Measurements from ENCODE around the gene AURKB. TPM values are rescaled to one million over a fixed set of nuclear protein-coding genes. Genes with fewer than 3 reads are reported as not detected.

Gene AURKB
- total and polyA plus RNA-seq, 2 of the 13 experiments (the other 11 are each of a cell fraction or from before 2014, with no cell fraction given) = 29.5 to 75.3 TPM

- TF ChIP-seq, protein P1, sequence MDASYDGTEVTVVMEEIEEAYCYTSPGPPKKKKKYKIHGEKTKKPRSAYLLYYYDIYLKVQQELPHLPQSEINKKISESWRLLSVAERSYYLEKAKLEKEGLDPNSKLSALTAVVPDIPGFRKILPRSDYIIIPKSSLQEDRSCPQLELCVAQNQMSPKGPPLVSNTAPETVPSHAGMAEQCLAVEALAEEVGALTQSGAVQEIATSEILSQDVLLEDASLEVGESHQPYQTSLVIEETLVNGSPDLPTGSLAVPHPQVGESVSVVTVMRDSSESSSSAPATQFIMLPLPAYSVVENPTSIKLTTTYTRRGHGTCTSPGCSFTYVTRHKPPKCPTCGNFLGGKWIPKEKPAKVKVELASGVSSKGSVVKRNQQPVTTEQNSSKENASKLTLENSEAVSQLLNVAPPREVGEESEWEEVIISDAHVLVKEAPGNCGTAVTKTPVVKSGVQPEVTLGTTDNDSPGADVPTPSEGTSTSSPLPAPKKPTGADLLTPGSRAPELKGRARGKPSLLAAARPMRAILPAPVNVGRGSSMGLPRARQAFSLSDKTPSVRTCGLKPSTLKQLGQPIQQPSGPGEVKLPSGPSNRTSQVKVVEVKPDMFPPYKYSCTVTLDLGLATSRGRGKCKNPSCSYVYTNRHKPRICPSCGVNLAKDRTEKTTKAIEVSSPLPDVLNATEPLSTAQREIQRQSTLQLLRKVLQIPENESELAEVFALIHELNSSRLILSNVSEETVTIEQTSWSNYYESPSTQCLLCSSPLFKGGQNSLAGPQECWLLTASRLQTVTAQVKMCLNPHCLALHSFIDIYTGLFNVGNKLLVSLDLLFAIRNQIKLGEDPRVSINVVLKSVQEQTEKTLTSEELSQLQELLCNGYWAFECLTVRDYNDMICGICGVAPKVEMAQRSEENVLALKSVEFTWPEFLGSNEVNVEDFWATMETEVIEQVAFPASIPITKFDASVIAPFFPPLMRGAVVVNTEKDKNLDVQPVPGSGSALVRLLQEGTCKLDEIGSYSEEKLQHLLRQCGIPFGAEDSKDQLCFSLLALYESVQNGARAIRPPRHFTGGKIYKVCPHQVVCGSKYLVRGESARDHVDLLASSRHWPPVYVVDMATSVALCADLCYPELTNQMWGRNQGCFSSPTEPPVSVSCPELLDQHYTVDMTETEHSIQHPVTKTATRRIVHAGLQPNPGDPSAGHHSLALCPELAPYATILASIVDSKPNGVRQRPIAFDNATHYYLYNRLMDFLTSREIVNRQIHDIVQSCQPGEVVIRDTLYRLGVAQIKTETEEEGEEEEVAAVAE (CRISPR knock-in tag; IDR thresholded peaks at IDR 0.05; ENCODE audit: borderline replicate concordance) = no peak
- TF ChIP-seq ZNF276 (CRISPR knock-in tag; IDR thresholded peaks at IDR 0.05; ENCODE audit: low read depth) = no peak
- TF ChIP-seq KIAA2018 (CRISPR knock-in tag; IDR thresholded peaks at IDR 0.05; ENCODE audit: borderline replicate concordance) = no peak
- no peak for TF ChIP-seq ZNF543 (CRISPR knock-in tag; IDR thresholded peaks at IDR 0.05)
- TF ChIP-seq RAD51 (IDR thresholded peaks at IDR 0.05; ENCODE audit: borderline replicate concordance) = no peak
- TF ChIP-seq EEA1 (CRISPR knock-in tag; IDR thresholded peaks at IDR 0.05; ENCODE audit: borderline replicate concordance) = no peak
- no peak for TF ChIP-seq ZNF234 (CRISPR knock-in tag; conservative IDR thresholded peaks at IDR 0.05)
- no peak for TF ChIP-seq ZNF850 (CRISPR knock-in tag; conservative IDR thresholded peaks at IDR 0.05)
- TF ChIP-seq ZNF382 (CRISPR knock-in tag; IDR thresholded peaks at IDR 0.05; ENCODE audit: borderline replicate concordance) = no peak
- TF ChIP-seq U2AF1 (optimal IDR thresholded peaks at IDR 0.05; ENCODE audit: low read depth, low read length) = no peak
- TF ChIP-seq TRAFD1 (CRISPR knock-in tag; IDR thresholded peaks at IDR 0.05; ENCODE audit: borderline replicate concordance) = no peak
These were observed 46.2 kb downstream of the AURKB start (continued) for GRCh38 chr17:8163978-8164814.

All from HepG2 (cell line).